Mammary epithelial cell (primary cell): Measurements from ENCODE around the gene DHRS1.

Experiments
- EZH2 ChIP-seq: IDR thresholded peaks from 2 replicates; pipeline ENCODE4 v1.6.1; 2012; ENCODE audit warnings: low read length, inconsistent platforms, borderline replicate concordance
- TF ChIP-seq, protein P1 (sequence below), 2 donors: IDR thresholded peaks in 1 of 2; conservative IDR thresholded peaks in 1 of 2; 2 replicates each; pipeline ENCODE4 v1.5.1; 2011 to 2012; ENCODE audit warnings: inconsistent platforms in 2 of 2, low read length in 2 of 2, mild to moderate bottlenecking in 2 of 2, control low read depth in 1 of 2, low read depth in 1 of 2; ENCODE audit not compliant: insufficient read depth in 1 of 2; ENCODE audit errors: extremely low read depth in 1 of 2

GRCh38 chr14:24255931-24256711 is 43.5 kb downstream of the DHRS1 start:
- TF ChIP-seq, protein P1, sequence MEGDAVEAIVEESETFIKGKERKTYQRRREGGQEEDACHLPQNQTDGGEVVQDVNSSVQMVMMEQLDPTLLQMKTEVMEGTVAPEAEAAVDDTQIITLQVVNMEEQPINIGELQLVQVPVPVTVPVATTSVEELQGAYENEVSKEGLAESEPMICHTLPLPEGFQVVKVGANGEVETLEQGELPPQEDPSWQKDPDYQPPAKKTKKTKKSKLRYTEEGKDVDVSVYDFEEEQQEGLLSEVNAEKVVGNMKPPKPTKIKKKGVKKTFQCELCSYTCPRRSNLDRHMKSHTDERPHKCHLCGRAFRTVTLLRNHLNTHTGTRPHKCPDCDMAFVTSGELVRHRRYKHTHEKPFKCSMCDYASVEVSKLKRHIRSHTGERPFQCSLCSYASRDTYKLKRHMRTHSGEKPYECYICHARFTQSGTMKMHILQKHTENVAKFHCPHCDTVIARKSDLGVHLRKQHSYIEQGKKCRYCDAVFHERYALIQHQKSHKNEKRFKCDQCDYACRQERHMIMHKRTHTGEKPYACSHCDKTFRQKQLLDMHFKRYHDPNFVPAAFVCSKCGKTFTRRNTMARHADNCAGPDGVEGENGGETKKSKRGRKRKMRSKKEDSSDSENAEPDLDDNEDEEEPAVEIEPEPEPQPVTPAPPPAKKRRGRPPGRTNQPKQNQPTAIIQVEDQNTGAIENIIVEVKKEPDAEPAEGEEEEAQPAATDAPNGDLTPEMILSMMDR (conservative IDR thresholded peaks at IDR 0.05 in 1 of 2, IDR thresholded peaks at IDR 0.05 in 1 of 2; ENCODE audit: extremely low read depth in 1 of 2, insufficient read depth in 1 of 2, low read depth in 1 of 2, low read length in 2 of 2): no peak
- TF ChIP-seq EZH2: no peak
